GM21825 (cell line): ENCODE results near the gene HMCN1.

Experiments used
- ATAC-seq: cut with Tn5 transposase; IDR thresholded peaks from one replicate; pipeline ENCODE4 v1.9.1; 2021; ENCODE audit warnings: mild to moderate bottlenecking, moderate library complexity; ENCODE audit not compliant: unreplicated experiment

The HMCN1 gene

GRCh38 chr1:186063091-186063657 is 329.0 kb downstream of the HMCN1 start:
- no peak for ATAC-seq

- no peak for ATAC-seq
Observed at GRCh38 chr1:186066411-186066810, 332.2 kb downstream of the HMCN1 start.

GRCh38 chr1:186073697-186074096 is 339.5 kb downstream of the HMCN1 start:
- ATAC-seq = no peak

- no peak for ATAC-seq
Observed at GRCh38 chr1:186076006-186076405, 341.8 kb downstream of the HMCN1 start.

- peak; percentile 89 for ATAC-seq
Observed at GRCh38 chr1:186078245-186078644, 344.1 kb downstream of the HMCN1 start.

GRCh38 chr1:186079084-186079684 is 345.0 kb downstream of the HMCN1 start:
- ATAC-seq = no peak

GRCh38 chr1:186082235-186082937 is 348.2 kb downstream of the HMCN1 start:
- peak; percentile 84 for ATAC-seq

GRCh38 chr1:186086583-186086982 is 352.4 kb downstream of the HMCN1 start:
- ATAC-seq = no peak

GRCh38 chr1:186089940-186090339 is 355.7 kb downstream of the HMCN1 start:
- ATAC-seq = no peak

GRCh38 chr1:186091222-186091720 is 357.1 kb downstream of the HMCN1 start:
- no peak for ATAC-seq

GRCh38 chr1:186093437-186093836 is 359.2 kb downstream of the HMCN1 start:
- ATAC-seq = no peak

- no peak for ATAC-seq
Observed at GRCh38 chr1:186094172-186094571, 360.0 kb downstream of the HMCN1 start.

- ATAC-seq = no peak
Observed at GRCh38 chr1:186099336-186100104, 365.3 kb downstream of the HMCN1 start.

GRCh38 chr1:186102107-186102506 is 367.9 kb downstream of the HMCN1 start:
- ATAC-seq = no peak

GRCh38 chr1:186102547-186103148 is 368.5 kb downstream of the HMCN1 start:
- ATAC-seq = no peak

GRCh38 chr1:186104459-186104858 is 370.3 kb downstream of the HMCN1 start:
- ATAC-seq = no peak

GRCh38 chr1:186112280-186112679 is 378.1 kb downstream of the HMCN1 start:
- ATAC-seq = no peak

- ATAC-seq = no peak
Observed at GRCh38 chr1:186113461-186113860, 379.3 kb downstream of the HMCN1 start.

GRCh38 chr1:186118724-186119123 is 384.5 kb downstream of the HMCN1 start:
- ATAC-seq = no peak

- ATAC-seq = no peak
Observed at GRCh38 chr1:186122837-186123236, 388.6 kb downstream of the HMCN1 start.

- no peak for ATAC-seq
Observed at GRCh38 chr1:186125035-186125434, 390.8 kb downstream of the HMCN1 start.
